ENCODE results near the gene ZNF287.

ZNF287 gene

GRCh38 chr17:16517477-16517876, 51.5 kb downstream of the ZNF287 start:
- DNase-seq (ENCODE audit: low read depth in 1 of 2, low spot score in 1 of 2): no peak

- DNase-seq (ENCODE audit: low read depth in 1 of 2, low spot score in 1 of 2): no peak
These were observed 52.4 kb downstream of the ZNF287 start for GRCh38 chr17:16516594-16517051.

GRCh38 chr17:16515933-16516332, 53.1 kb downstream of the ZNF287 start:
- DNase-seq (ENCODE audit: low read depth in 1 of 2, low spot score in 1 of 2): no peak

- no peak for DNase-seq (ENCODE audit: low read depth in 1 of 2, low spot score in 1 of 2)
These were observed 55.1 kb downstream of the ZNF287 start for GRCh38 chr17:16513873-16514272.

- no peak for DNase-seq (ENCODE audit: low read depth in 1 of 2, low spot score in 1 of 2)
These were observed 57.0 kb downstream of the ZNF287 start for GRCh38 chr17:16512011-16512410.

GRCh38 chr17:16511593-16511992, 57.4 kb downstream of the ZNF287 start:
- no peak for DNase-seq (ENCODE audit: low read depth in 1 of 2, low spot score in 1 of 2)

- no peak for DNase-seq (ENCODE audit: low read depth in 1 of 2, low spot score in 1 of 2)
These were observed 61.0 kb downstream of the ZNF287 start for GRCh38 chr17:16507918-16508533.

- no peak for DNase-seq (ENCODE audit: low read depth in 1 of 2, low spot score in 1 of 2)
These were observed 62.8 kb downstream of the ZNF287 start for GRCh38 chr17:16506188-16506587.

GRCh38 chr17:16504984-16505383, 64.0 kb downstream of the ZNF287 start:
- DNase-seq (ENCODE audit: low read depth in 1 of 2, low spot score in 1 of 2): no peak

Measured in activated CD4-positive, alpha-beta T cell treated with anti-CD3 and anti-CD28 coated beads, Interleukin-2, amount 50 U/mL, for 24 hours (primary cell).